Activated B cell treated with CpG ODN at 0.5 μM for 24 hours (primary cell): ENCODE data around the gene DCUN1D4. TPM values are rescaled to one million over a fixed set of nuclear protein-coding genes. Genes with fewer than 3 reads are reported as not detected.
A peak's percentile ranks its signal among the peaks of the same experiment; 100 is the strongest.

Experiments used
- ATAC-seq: fragments of 200-7000 bp; cut with Tn5 transposase; one replicate; pipeline ENCODE4 v1.10.0; 2021; ENCODE audit warnings: low read depth, mild to moderate bottlenecking, moderate library complexity
- CTCF ChIA-PET: fragments of 350-600 bp; sonication (Branson Sonifier 250); formaldehyde crosslinking; loops from one replicate; lab custom pipeline; 2021; ENCODE audit warnings: antibody characterized with exemption; lab: Charles Lee
- POLR2A ChIA-PET: fragments of 350-600 bp; sonication (Branson Sonifier 250); formaldehyde crosslinking; loops from one replicate; lab custom pipeline; 2021; ENCODE audit warnings: antibody characterized with exemption; lab: Charles Lee
- DNase-seq: peaks from one replicate; pipeline ENCODE4 v3.0.0; 2022
- H3K27ac Mint-ChIP-seq: one replicate; pipeline ENCODE4 v1.8.0; 2020; ENCODE audit warnings: mixed read lengths
- H3K27me3 Mint-ChIP-seq: one replicate; pipeline ENCODE4 v1.8.0; 2021; ENCODE audit warnings: mixed read lengths
- H3K36me3 Mint-ChIP-seq: one replicate; pipeline ENCODE4 v1.8.0; 2021; ENCODE audit warnings: low read depth, mixed read lengths
- H3K4me1 Mint-ChIP-seq: one replicate; pipeline ENCODE4 v1.8.0; 2021; ENCODE audit warnings: mixed read lengths
- H3K4me3 Mint-ChIP-seq: one replicate; pipeline ENCODE4 v1.8.0; 2020; ENCODE audit warnings: mild to moderate bottlenecking, mixed read lengths
- H3K9me3 Mint-ChIP-seq: one replicate; pipeline ENCODE4 v1.8.0; 2020; ENCODE audit warnings: mixed read lengths
- CTCF ChIP-seq: fragments of 200-600 bp; IDR thresholded peaks from one replicate; pipeline ENCODE4 v1.8.0; 2022; ENCODE audit warnings: antibody characterized with exemption, mild to moderate bottlenecking
- intact Hi-C: fragments of 100-400 bp; cut with micrococcal nuclease; formaldehyde crosslinking; loops from one replicate; pipeline ENCODE4 v1.15.1; 2024
- total RNA-seq: library from RNA; stranded (reverse); gene quantifications from 2 replicates; pipeline ENCODE4 v1.2.3, GENCODE V29; 2022

Gene DCUN1D4
- total RNA-seq, 1 donor from 2014 or later, result 23.0 TPM

DNA sequence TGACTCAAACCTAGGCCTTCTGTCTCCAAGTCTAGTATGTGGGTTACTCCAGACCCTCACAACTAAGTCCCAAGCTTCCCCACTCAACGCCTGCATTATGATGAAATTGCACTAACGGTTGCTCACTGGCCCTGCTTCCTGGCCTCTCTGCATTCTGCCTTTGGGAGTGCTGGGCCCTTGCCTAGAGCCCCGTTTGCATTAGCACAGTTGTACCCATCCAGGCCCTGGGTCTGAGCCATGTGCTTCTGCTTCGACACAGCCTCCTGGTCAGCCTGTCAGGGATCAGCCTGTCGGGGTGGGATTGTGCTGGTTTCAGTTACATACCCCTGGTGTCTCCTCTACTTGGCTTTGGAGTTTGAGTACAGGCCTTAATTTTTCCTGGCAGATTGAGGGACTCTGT, 58.4 kb downstream of the DCUN1D4 start:
- H3K27ac Mint-ChIP-seq, result no peak overlapping the region
- ATAC-seq, result no peak
- no peaks in the 10 kb centered on the region for H3K9me3 Mint-ChIP-seq
- no peak for DNase-seq
- intact Hi-C loops, result no loop called here
- ChIA-PET CTCF (no interaction called here), POLR2A (no interaction called here)
- peaks cover 72% of the 10 kb centered on the region for H3K36me3 Mint-ChIP-seq
- peaks cover 9% of the 10 kb centered on the region for H3K4me1 Mint-ChIP-seq
- H3K4me3 Mint-ChIP-seq, result no peak overlapping the region
- TF ChIP-seq CTCF, result no peak
- no peaks in the 10 kb centered on the region for H3K27me3 Mint-ChIP-seq

- intact Hi-C loops, result loop anchor here (1.0 kb wide), 2 partner anchors 10 to 62 kb away; no protein-coding TSS in a partner anchor
- ATAC-seq (peak; percentile 92), DNase-seq (no peak)
- Mint-ChIP-seq H3K9me3 (no peaks in the 10 kb centered on the region), H3K4me3 (no peak overlapping the region), H3K27me3 (no peaks in the 10 kb centered on the region), H3K4me1 (peaks cover 13% of the 10 kb centered on the region), H3K27ac (peak overlapping the region; percentile 51), H3K36me3 (peaks cover 72% of the 10 kb centered on the region)
- ChIA-PET CTCF (interaction anchor here (1.2 to 1.5 kb wide), 2 partner anchors 10 to 120 kb away, joined by 3 to 5 read pairs; no protein-coding TSS in a partner anchor), POLR2A (no interaction called here)
- TF ChIP-seq CTCF, result no peak
These were observed 63.4 kb downstream of the DCUN1D4 start for GRCh38 chr4:51906167-51906958.

GRCh38 chr4:51907006-51907669, 64.2 kb downstream of the DCUN1D4 start:
- POLR2A ChIA-PET, result no interaction called here
- peaks cover 71% of the 10 kb centered on the region for H3K36me3 Mint-ChIP-seq
- intact Hi-C loops, result no loop called here
- H3K9me3 Mint-ChIP-seq, result no peaks in the 10 kb centered on the region
- no peak for ATAC-seq
- no peak overlapping the region for H3K4me3 Mint-ChIP-seq
- no peak for DNase-seq
- H3K27me3 Mint-ChIP-seq, result no peaks in the 10 kb centered on the region
- TF ChIP-seq CTCF, result no peak
- H3K27ac Mint-ChIP-seq, result no peak overlapping the region
- peaks cover 13% of the 10 kb centered on the region for H3K4me1 Mint-ChIP-seq
- CTCF ChIA-PET, result interaction anchor here (1.2 to 1.5 kb wide), 2 partner anchors 11 to 119 kb away, joined by 3 to 5 read pairs; no protein-coding TSS in a partner anchor

DNA sequence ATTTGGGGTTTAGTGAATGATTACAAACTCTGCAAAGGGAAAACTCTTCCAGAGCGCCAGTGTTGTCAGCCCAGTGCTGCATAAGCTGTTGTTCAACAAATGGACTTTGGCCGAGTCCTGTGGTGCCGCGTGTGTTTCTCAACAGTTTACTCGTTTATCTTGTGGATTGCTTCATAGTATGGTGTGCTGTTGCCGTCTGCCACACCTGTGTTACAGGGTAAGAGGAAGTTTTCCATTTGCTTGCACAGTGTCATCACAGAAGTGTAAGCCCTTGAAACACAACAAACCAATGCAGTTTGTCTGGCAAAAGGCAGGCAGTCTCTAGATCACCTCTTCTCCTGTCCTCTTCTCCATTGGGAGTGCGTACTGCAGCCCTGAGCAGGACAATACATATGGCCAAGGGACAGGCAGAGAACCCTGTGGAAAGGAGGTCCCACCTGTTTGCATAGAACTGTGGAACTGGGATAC, 66.3 kb downstream of the DCUN1D4 start:
- H3K9me3 Mint-ChIP-seq, result no peaks in the 10 kb centered on the region
- H3K4me3 Mint-ChIP-seq, result no peak overlapping the region
- intact Hi-C loops, result no loop called here
- no peak for DNase-seq
- TF ChIP-seq CTCF, result no peak
- ChIA-PET CTCF (no interaction called here), POLR2A (no interaction called here)
- H3K27me3 Mint-ChIP-seq, result no peaks in the 10 kb centered on the region
- H3K36me3 Mint-ChIP-seq, result peaks cover 70% of the 10 kb centered on the region
- no peak overlapping the region for H3K27ac Mint-ChIP-seq
- ATAC-seq, result no peak
- peaks cover 13% of the 10 kb centered on the region for H3K4me1 Mint-ChIP-seq

DNA sequence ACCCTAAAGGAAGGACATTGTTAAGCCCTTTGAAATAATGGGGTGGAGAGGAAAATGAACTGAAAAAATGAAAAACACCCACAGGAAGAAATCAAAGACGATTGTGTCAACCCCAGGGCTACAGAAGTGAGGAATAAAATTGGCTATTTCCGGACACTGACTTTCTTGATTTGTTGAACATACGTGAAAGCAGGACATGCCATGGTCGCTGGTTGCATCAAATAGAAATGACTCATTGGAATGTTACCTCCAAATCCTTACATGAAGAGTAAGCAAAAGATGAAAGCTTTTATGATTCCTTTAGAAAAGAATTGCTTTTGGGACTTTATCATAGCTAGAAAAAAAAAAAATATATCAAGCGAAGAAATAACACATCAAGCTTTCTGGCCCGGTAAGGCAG, 75.3 kb downstream of the DCUN1D4 start:
- DNase-seq (no peak), ATAC-seq (no peak)
- no peaks in the 10 kb centered on the region for H3K4me1 Mint-ChIP-seq
- H3K27ac Mint-ChIP-seq, result no peak overlapping the region
- H3K4me3 Mint-ChIP-seq, result no peak overlapping the region
- peaks cover 36% of the 10 kb centered on the region for H3K36me3 Mint-ChIP-seq
- CTCF ChIA-PET, result no interaction called here
- intact Hi-C loops, result no loop called here
- no peaks in the 10 kb centered on the region for H3K27me3 Mint-ChIP-seq
- H3K9me3 Mint-ChIP-seq, result peaks cover 8% of the 10 kb centered on the region
- POLR2A ChIA-PET, result no interaction called here
- no peak for TF ChIP-seq CTCF
